Neural progenitor cell (in vitro differentiated cells): ENCODE data around the gene LRRC36. TPM values are rescaled to one million over a fixed set of nuclear protein-coding genes. Genes with fewer than 3 reads are reported as not detected.

Source experiments
- DNase-seq: peaks from one replicate; pipeline ENCODE4 v3.0.0-alpha.2; 2016; ENCODE audit warnings: low spot score
- H2AFZ ChIP-seq: fragments of 200-600 bp; sonication (generic); replicated peaks from 2 replicates; pipeline ENCODE4 v1.6.1; 2016; ENCODE audit warnings: antibody characterized with exemption
- H3F3A ChIP-seq: fragments of 200-600 bp; sonication (generic); 2 replicates; pipeline ENCODE4 v1.6.1; 2016; ENCODE audit warnings: antibody characterized with exemption, low read depth
- H3K27ac ChIP-seq: fragments of 200-600 bp; sonication (generic); 2 replicates; pipeline ENCODE4 v1.5.1; 2016; ENCODE audit warnings: mild to moderate bottlenecking
- H3K27me3 ChIP-seq: fragments of 200-600 bp; sonication (generic); 2 replicates; pipeline ENCODE4 v1.6.1; 2016; ENCODE audit warnings: mild to moderate bottlenecking, moderate library complexity
- H3K36me3 ChIP-seq: fragments of 200-600 bp; sonication (generic); 2 replicates; pipeline ENCODE4 v1.5.1; 2016
- H3K4me1 ChIP-seq: fragments of 200-600 bp; sonication (generic); 2 replicates; pipeline ENCODE4 v1.6.1; 2016; ENCODE audit warnings: mixed run types
- H3K4me2 ChIP-seq: fragments of 200-600 bp; sonication (generic); 2 replicates; pipeline ENCODE4 v1.6.1; 2016
- H3K4me3 ChIP-seq: fragments of 200-600 bp; sonication (generic); 2 replicates; pipeline ENCODE4 v1.5.1; 2016
- H3K79me2 ChIP-seq: fragments of 200-600 bp; sonication (generic); 2 replicates; pipeline ENCODE4 v1.6.1; 2016; ENCODE audit warnings: low read depth
- H3K9ac ChIP-seq: fragments of 200-600 bp; sonication (generic); 2 replicates; pipeline ENCODE4 v1.6.1; 2016
- H3K9me3 ChIP-seq: fragments of 200-600 bp; sonication (generic); 2 replicates; pipeline ENCODE4 v1.5.1; 2016; ENCODE audit warnings: low read depth
- H4K20me1 ChIP-seq: fragments of 200-600 bp; sonication (generic); 2 replicates; pipeline ENCODE4 v1.6.1; 2016; ENCODE audit warnings: low read depth
- H3K27ac Mint-ChIP-seq: 3 replicates; pipeline ENCODE4 v1.8.0; 2021; ENCODE audit warnings: mixed read lengths
- H3K27me3 Mint-ChIP-seq: 2 replicates; pipeline ENCODE4 v1.8.0; 2022; ENCODE audit warnings: low read depth, mild to moderate bottlenecking, inconsistent platforms, moderate library complexity, mixed read lengths; ENCODE audit not compliant: insufficient read depth
- H3K36me3 Mint-ChIP-seq: 3 replicates; pipeline ENCODE4 v1.8.0; 2021; ENCODE audit warnings: mixed read lengths
- H3K4me1 Mint-ChIP-seq: 3 replicates; pipeline ENCODE4 v1.8.0; 2021; ENCODE audit warnings: mixed read lengths
- H3K4me3 Mint-ChIP-seq: 3 replicates; pipeline ENCODE4 v1.8.0; 2021; ENCODE audit warnings: mild to moderate bottlenecking, moderate library complexity, mixed read lengths
- H3K9me3 Mint-ChIP-seq: 3 replicates; pipeline ENCODE4 v1.8.0; 2020; ENCODE audit warnings: mixed read lengths
- EZH2 ChIP-seq: fragments of 200-600 bp; sonication (generic); IDR thresholded peaks from 2 replicates; pipeline ENCODE4 v1.6.1; 2017; ENCODE audit warnings: antibody characterized with exemption, mild to moderate bottlenecking, moderate library complexity
- EZH2phosphoT487 ChIP-seq: fragments of 200-600 bp; sonication (generic); IDR thresholded peaks from 2 replicates; pipeline ENCODE4 v1.6.1; 2017; ENCODE audit warnings: antibody characterized with exemption
- total RNA-seq: library from RNA; depleted of rRNA; stranded (reverse); fragments of >200 nt; gene quantifications from 2 replicates; pipeline ENCODE4 v1.2.3, GENCODE V29; 2015; ENCODE audit warnings: low replicate concordance
- TF ChIP-seq, protein P1 (sequence below): fragments of 200-600 bp; sonication (generic); IDR thresholded peaks from 2 replicates; pipeline ENCODE4 v1.5.1; 2017; ENCODE audit warnings: antibody characterized with exemption, mild to moderate bottlenecking

LRRC36 gene
- total RNA-seq, 1 donor from 2014 or later, result not detected

DNA sequence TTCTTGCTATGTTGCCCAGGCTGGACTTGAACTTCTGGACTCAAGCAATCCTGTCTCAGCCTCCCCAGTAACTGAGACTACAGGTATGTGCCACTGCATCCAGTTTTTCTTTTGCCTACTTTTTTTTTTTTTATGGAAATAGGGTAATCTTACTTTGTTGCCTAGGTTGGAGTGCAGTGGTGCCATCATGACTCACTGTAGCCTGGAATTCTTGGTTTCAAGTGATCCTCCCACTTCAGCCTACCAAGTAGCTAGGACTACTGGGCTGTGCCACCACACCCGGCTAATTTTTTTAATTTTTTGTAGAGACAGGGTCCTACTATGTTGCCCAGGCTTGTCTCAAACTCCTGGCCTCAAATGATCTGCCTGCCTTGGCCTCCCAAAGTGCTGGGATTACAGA, 10.0 kb downstream of the LRRC36 start:
- Histone ChIP-seq H3K36me3 (no peaks in the 10 kb centered on the region), H3F3A (peaks cover 3% of the 10 kb centered on the region), H3K27me3 (no peaks in the 10 kb centered on the region), H2AFZ (no peak overlapping the region), H3K9me3 (no peaks in the 10 kb centered on the region), H3K79me2 (no peaks in the 10 kb centered on the region), H3K27ac (no peak overlapping the region), H3K4me1 (no peaks in the 10 kb centered on the region), H4K20me1 (no peaks in the 10 kb centered on the region), H3K9ac (no peak overlapping the region), H3K4me2 (no peak overlapping the region), H3K4me3 (no peak overlapping the region)
- no peaks in the 10 kb centered on the region for H3K36me3 Mint-ChIP-seq
- no peaks in the 10 kb centered on the region for H3K4me1 Mint-ChIP-seq
- no peak overlapping the region for H3K4me3 Mint-ChIP-seq
- peaks cover 3% of the 10 kb centered on the region for H3K9me3 Mint-ChIP-seq
- H3K27me3 Mint-ChIP-seq, result peaks cover 4% of the 10 kb centered on the region
- DNase-seq, result no peak
- no peak overlapping the region for H3K27ac Mint-ChIP-seq
- TF ChIP-seq, protein P1, sequence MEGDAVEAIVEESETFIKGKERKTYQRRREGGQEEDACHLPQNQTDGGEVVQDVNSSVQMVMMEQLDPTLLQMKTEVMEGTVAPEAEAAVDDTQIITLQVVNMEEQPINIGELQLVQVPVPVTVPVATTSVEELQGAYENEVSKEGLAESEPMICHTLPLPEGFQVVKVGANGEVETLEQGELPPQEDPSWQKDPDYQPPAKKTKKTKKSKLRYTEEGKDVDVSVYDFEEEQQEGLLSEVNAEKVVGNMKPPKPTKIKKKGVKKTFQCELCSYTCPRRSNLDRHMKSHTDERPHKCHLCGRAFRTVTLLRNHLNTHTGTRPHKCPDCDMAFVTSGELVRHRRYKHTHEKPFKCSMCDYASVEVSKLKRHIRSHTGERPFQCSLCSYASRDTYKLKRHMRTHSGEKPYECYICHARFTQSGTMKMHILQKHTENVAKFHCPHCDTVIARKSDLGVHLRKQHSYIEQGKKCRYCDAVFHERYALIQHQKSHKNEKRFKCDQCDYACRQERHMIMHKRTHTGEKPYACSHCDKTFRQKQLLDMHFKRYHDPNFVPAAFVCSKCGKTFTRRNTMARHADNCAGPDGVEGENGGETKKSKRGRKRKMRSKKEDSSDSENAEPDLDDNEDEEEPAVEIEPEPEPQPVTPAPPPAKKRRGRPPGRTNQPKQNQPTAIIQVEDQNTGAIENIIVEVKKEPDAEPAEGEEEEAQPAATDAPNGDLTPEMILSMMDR, result no peak
- TF ChIP-seq EZH2phosphoT487, result no peak
- TF ChIP-seq EZH2, result no peak

DNA sequence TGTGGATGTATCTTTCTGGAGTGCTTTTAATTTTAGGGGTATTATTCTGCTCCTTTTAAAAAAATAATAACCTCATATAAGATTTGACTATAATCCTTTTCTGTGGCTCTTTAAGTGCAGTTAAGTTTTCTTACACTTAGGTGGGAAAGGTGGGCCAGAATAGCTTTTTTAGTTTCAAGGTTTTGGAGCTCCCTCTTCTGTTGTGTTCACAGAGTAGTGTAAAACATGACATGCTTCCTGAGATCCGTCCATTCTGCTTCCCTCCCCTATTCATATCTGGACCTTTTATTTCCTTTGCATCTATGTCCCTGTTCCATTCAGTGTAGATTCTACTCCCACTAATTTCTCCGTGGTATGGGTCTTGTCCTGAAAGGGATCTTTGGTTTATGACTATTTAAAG, 12.8 kb downstream of the LRRC36 start:
- no peaks in the 10 kb centered on the region for H3K36me3 ChIP-seq
- no peak overlapping the region for H3K4me3 ChIP-seq
- no peaks in the 10 kb centered on the region for H3K4me1 Mint-ChIP-seq
- H3F3A ChIP-seq, result peaks cover 3% of the 10 kb centered on the region
- TF ChIP-seq, protein P1, result peak; percentile 11
- no peak for TF ChIP-seq EZH2phosphoT487
- TF ChIP-seq EZH2, result no peak
- no peaks in the 10 kb centered on the region for H3K9me3 ChIP-seq
- no peak overlapping the region for H3K4me2 ChIP-seq
- H4K20me1 ChIP-seq, result no peaks in the 10 kb centered on the region
- no peaks in the 10 kb centered on the region for H3K4me1 ChIP-seq
- H2AFZ ChIP-seq, result no peak overlapping the region
- no peaks in the 10 kb centered on the region for H3K79me2 ChIP-seq
- H3K27ac ChIP-seq, result no peak overlapping the region
- H3K9ac ChIP-seq, result no peak overlapping the region
- DNase-seq, result no peak
- no peaks in the 10 kb centered on the region for H3K27me3 ChIP-seq
- no peak overlapping the region for H3K27ac Mint-ChIP-seq
- no peak overlapping the region for H3K4me3 Mint-ChIP-seq
- no peaks in the 10 kb centered on the region for H3K36me3 Mint-ChIP-seq
- H3K27me3 Mint-ChIP-seq, result peaks cover 6% of the 10 kb centered on the region
- peaks cover 3% of the 10 kb centered on the region for H3K9me3 Mint-ChIP-seq

DNA sequence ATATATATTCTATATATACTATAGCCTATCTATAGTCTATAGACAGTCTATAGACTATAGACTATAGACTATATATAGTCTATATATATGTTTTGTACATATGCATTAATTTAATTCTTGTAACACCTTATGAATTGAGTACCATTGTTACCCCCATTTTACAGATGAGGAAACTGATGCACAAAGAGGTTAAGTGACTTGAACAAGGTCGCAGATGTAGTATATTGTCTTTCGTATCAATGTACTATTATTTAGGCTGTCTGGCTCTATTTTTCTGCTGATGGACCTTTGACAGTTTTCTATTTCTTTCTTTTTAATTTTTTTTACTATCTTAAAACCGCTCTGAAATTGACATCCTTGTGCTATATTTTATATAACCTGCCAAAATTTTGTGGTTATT, 14.6 kb downstream of the LRRC36 start:
- H3K4me3 ChIP-seq, result no peak overlapping the region
- no peaks in the 10 kb centered on the region for H4K20me1 ChIP-seq
- H3K36me3 ChIP-seq, result no peaks in the 10 kb centered on the region
- H3K4me1 ChIP-seq, result no peaks in the 10 kb centered on the region
- H3K4me2 ChIP-seq, result no peak overlapping the region
- H3K4me1 Mint-ChIP-seq, result no peaks in the 10 kb centered on the region
- no peak for DNase-seq
- no peaks in the 10 kb centered on the region for H3K36me3 Mint-ChIP-seq
- peaks cover 3% of the 10 kb centered on the region for H3K27me3 Mint-ChIP-seq
- H3K27ac Mint-ChIP-seq, result no peak overlapping the region
- H3K9me3 Mint-ChIP-seq, result no peaks in the 10 kb centered on the region
- no peak overlapping the region for H3K4me3 Mint-ChIP-seq
- peaks cover 3% of the 10 kb centered on the region for H3F3A ChIP-seq
- no peaks in the 10 kb centered on the region for H3K27me3 ChIP-seq
- no peak for TF ChIP-seq EZH2
- no peaks in the 10 kb centered on the region for H3K9me3 ChIP-seq
- H3K79me2 ChIP-seq, result no peaks in the 10 kb centered on the region
- no peak overlapping the region for H3K9ac ChIP-seq
- H2AFZ ChIP-seq, result no peak overlapping the region
- no peak overlapping the region for H3K27ac ChIP-seq

DNA sequence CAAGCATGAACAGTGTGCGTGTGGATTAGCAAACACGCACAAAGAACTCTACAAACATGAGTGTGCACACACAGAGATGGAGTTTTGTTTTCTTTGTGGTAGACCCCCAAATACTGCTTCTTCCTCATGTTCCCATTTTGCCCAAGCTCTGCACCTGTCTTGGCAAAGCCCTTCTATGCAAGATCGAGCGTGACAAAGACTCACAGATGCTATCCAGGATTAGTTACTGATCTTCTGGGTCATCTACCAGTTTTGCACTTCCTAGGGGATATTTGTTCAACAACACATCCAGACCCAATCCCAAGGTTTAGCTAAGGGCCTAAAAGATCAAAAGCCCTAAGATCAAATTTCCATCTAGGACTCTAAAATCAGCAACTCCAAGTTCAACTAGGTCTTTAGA, 16.0 kb downstream of the LRRC36 start:
- Histone ChIP-seq H4K20me1 (no peaks in the 10 kb centered on the region), H3K4me1 (no peaks in the 10 kb centered on the region), H3K4me3 (no peak overlapping the region), H3K4me2 (no peak overlapping the region), H3K27me3 (peaks cover 3% of the 10 kb centered on the region), H2AFZ (no peak overlapping the region), H3F3A (peaks cover 3% of the 10 kb centered on the region), H3K27ac (no peak overlapping the region), H3K9ac (no peak overlapping the region), H3K36me3 (no peaks in the 10 kb centered on the region), H3K9me3 (no peaks in the 10 kb centered on the region), H3K79me2 (no peaks in the 10 kb centered on the region)
- DNase-seq, result no peak
- H3K4me1 Mint-ChIP-seq, result peaks cover 2% of the 10 kb centered on the region
- H3K36me3 Mint-ChIP-seq, result no peaks in the 10 kb centered on the region
- TF ChIP-seq, protein P1, result no peak
- H3K4me3 Mint-ChIP-seq, result no peak overlapping the region
- H3K27ac Mint-ChIP-seq, result no peak overlapping the region
- no peaks in the 10 kb centered on the region for H3K9me3 Mint-ChIP-seq
- H3K27me3 Mint-ChIP-seq, result peaks cover 3% of the 10 kb centered on the region
